OCI-LY7 (cell line): ENCODE measurements around the gene INTS11.

ENCODE experiments used
- CTCF ChIP-seq: fragments of 200-600 bp; sonication (generic); conservative IDR thresholded peaks from 2 replicates; pipeline ENCODE4 v1.5.1; 2014; ENCODE audit warnings: mild to moderate bottlenecking, antibody characterized with exemption, low read length, moderate library complexity, mixed read lengths
- EZH2phosphoT487 ChIP-seq: fragments of 200-600 bp; sonication (generic); IDR thresholded peaks from 2 replicates; pipeline ENCODE4 v1.6.1; 2018; ENCODE audit warnings: low read depth, borderline replicate concordance, mild to moderate bottlenecking, mixed run types, antibody characterized with exemption, low read length, moderate library complexity, mixed read lengths

- TF ChIP-seq CTCF (no peak), EZH2phosphoT487 (no peak)
These were observed 8.5 kb upstream of the INTS11 start for GRCh38 chr1:1332774-1333480.
